Fibroblast of lung (primary cell): Measurements from ENCODE around the gene MTSS2.

Experiments
- CTCF ChIP-seq, 2 donors: IDR thresholded peaks in 1 of 2; conservative IDR thresholded peaks in 1 of 2; 1 replicate in 1 of 2; 2 replicates in 1 of 2; pipeline ENCODE4 v1.5.1; 2011 to 2012; ENCODE audit warnings: low read length in 2 of 2, control low read depth in 1 of 2, inconsistent platforms in 1 of 2, low read depth in 1 of 2, mild to moderate bottlenecking in 1 of 2
- EZH2 ChIP-seq: IDR thresholded peaks from 2 replicates; pipeline ENCODE4 v1.5.1; 2012; ENCODE audit warnings: low read length, control low read depth, mild to moderate bottlenecking; ENCODE audit errors: missing control alignments

- TF ChIP-seq CTCF (conservative IDR thresholded peaks at IDR 0.05 in 1 of 2, IDR thresholded peaks at IDR 0.05 in 1 of 2; ENCODE audit: low read depth in 1 of 2, low read length in 2 of 2) (no peak), EZH2 (no peak)
Measured at GRCh38 chr16:70665113-70665694, 20.6 kb downstream of the MTSS2 start.
